Erythroblast (primary cell): ENCODE results near the gene ISL2.

Experiments
- GATA1 ChIP-seq: IDR thresholded peaks from 2 replicates; pipeline ENCODE4 v1.6.1; 2011; ENCODE audit warnings: low read depth, mild to moderate bottlenecking, control low read depth, low read length, moderate library complexity
- POLR2A ChIP-seq: IDR thresholded peaks from 2 replicates; pipeline ENCODE4 v1.6.1; 2011; ENCODE audit warnings: mild to moderate bottlenecking, low read length

DNA sequence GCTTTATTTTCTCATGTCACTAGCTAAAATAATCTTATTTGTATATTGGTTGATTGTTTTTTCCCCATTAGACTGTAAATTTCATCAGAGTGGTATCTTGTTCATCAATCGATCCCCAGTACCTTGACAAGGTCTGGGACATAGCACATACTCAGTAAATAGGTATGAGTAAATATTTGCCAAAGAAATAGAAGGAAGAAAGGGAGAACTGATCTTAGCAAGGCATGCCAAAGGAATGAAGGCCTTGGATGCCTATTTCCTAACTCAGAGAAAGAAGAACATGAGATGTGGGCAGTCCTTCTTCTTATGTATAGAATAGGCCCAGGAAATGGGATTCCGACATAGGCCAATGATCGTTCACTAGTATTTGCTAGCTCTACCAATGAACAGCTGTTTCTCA, 54.7 kb downstream of the ISL2 start:
- TF ChIP-seq POLR2A (no peak), GATA1 (no peak)
